ENCODE measurements around the gene P4HA1.
"Not testable (repeated sequence)": the region's sequence is repeated elsewhere in the genome, so short reads cannot be mapped to it uniquely, and the experiment has no call there.

Gene P4HA1

GRCh38 chr10:73000973-73001372 lies 95.7 kb downstream of the P4HA1 start:
- no peak for DNase-seq (ENCODE audit: low read depth)
- no peak for TF ChIP-seq CTCF (IDR thresholded peaks at IDR 0.05; ENCODE audit: insufficient read depth, low read depth, low read length, missing control alignments)
- no peak overlapping the region for H3K4me3 ChIP-seq (ENCODE audit: low read depth, low read length)

GRCh38 chr10:72997099-72997498 lies 99.6 kb downstream of the P4HA1 start:
- TF ChIP-seq CTCF (IDR thresholded peaks at IDR 0.05; ENCODE audit: insufficient read depth, low read depth, low read length, missing control alignments): no peak

GRCh38 chr10:72995459-72995858 lies 101.2 kb downstream of the P4HA1 start:
- not testable (repeated sequence) for DNase-seq (ENCODE audit: low read depth); H3K4me3 ChIP-seq (ENCODE audit: low read depth, low read length)

More at GRCh38 chr10:72997099-72997498, 99.6 kb downstream of the P4HA1 start:
- no peak overlapping the region for H3K4me3 ChIP-seq (ENCODE audit: low read depth, low read length)
- DNase-seq (ENCODE audit: low read depth): no peak

- not testable (repeated sequence) for H3K4me3 ChIP-seq (ENCODE audit: low read depth, low read length); DNase-seq (ENCODE audit: low read depth)
Observed at GRCh38 chr10:72989771-72990170, 106.9 kb downstream of the P4HA1 start.

GRCh38 chr10:72984618-72985017 lies 112.0 kb downstream of the P4HA1 start:
- not testable (repeated sequence) for H3K4me3 ChIP-seq (ENCODE audit: low read depth, low read length); DNase-seq (ENCODE audit: low read depth)

- H3K4me3 ChIP-seq (ENCODE audit: low read depth, low read length): no peak overlapping the region
- TF ChIP-seq CTCF (IDR thresholded peaks at IDR 0.05; ENCODE audit: insufficient read depth, low read depth, low read length, missing control alignments): no peak
- DNase-seq (ENCODE audit: low read depth): no peak
Observed at GRCh38 chr10:72981882-72982529, 114.7 kb downstream of the P4HA1 start.

- H3K4me3 ChIP-seq (ENCODE audit: low read depth, low read length): no peak overlapping the region
- no peak for DNase-seq (ENCODE audit: low read depth)
- TF ChIP-seq CTCF (IDR thresholded peaks at IDR 0.05; ENCODE audit: insufficient read depth, low read depth, low read length, missing control alignments): no peak
Observed at GRCh38 chr10:72981028-72981881, 115.4 kb downstream of the P4HA1 start.

GRCh38 chr10:72980348-72980747 lies 116.3 kb downstream of the P4HA1 start:
- H3K4me3 ChIP-seq (ENCODE audit: low read depth, low read length): no peak overlapping the region
- TF ChIP-seq CTCF (IDR thresholded peaks at IDR 0.05; ENCODE audit: insufficient read depth, low read depth, low read length, missing control alignments): no peak
- DNase-seq (ENCODE audit: low read depth): no peak
